HG02970 (cell line): ENCODE measurements around the gene WNK2.

Experiments
- ATAC-seq: cut with Tn5 transposase; IDR thresholded peaks from one replicate; pipeline ENCODE4 v1.9.1; 2021; ENCODE audit warnings: mild to moderate bottlenecking, moderate library complexity, moderate number of reproducible peaks; ENCODE audit not compliant: unreplicated experiment, low FRiP score

Gene WNK2

GRCh38 chr9:93232388-93232960 lies 48.5 kb downstream of the WNK2 start:
- no peak for ATAC-seq

GRCh38 chr9:93233033-93233432 lies 49.1 kb downstream of the WNK2 start:
- ATAC-seq = no peak

- no peak for ATAC-seq
Observed at GRCh38 chr9:93234600-93234999, 50.7 kb downstream of the WNK2 start.

DNA sequence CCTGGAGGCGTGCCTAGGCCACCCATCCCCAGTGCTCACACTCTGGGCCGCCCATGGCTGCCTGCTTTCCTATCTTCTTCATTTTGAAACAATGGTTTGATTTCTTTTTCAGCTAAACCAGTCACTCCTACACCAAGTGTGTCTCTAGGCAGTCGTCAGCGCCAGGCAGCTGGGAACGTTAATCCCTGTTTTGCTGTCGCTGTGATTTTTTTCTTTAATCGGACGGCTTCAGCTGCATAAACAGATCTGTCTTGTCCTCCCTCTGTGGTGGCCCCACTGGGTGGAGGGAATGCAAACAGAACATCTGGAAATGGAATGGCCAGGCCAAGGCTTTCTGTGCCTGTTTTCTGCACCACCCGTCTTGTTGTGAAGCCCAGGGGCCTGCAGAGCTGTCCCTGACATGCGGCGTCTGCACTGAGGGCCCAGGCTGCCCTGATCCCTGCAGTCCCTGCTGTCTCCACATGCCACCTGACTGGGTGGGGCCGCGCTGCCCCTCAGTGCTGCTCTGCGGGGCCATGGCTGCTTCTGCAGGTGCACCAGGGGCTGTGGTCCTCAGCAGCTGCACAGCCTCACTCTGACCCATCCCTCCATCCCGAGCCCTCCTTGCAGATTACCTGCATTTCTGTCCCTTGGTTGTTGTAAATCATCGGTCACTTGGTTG lies 51.5 kb downstream of the WNK2 start:
- ATAC-seq = no peak

DNA sequence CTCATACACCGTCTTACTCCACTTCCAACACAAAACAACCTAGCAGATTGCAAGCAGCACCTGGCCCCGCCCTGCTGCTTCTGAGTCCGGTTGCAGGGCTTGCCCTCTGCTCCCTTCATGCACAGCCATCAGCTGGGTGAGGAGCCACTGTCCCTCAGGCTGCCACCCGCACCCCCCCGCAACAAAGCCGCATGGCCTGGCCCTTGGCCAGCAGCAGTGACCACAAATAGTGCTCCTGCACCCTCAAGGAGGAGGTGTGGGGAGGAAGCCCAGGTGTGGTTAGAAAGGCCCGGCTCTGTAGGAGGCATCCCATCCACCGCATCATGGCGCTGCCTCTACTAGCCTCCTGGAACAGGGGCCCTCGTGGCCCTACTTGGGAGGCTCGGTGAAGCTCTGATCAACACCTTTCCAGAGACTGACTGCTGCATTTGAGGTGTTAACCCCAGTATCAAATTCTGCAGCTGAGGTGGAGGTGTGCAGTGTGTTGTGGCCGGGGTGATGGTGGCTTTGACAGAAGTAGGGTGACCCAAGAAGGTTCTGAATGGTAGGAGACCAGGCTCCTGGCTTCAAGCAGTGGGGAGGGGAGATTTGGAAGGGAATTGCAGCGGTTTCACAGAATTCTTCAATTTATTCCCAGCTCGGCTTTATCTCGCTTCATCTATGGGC lies 52.7 kb downstream of the WNK2 start:
- no peak for ATAC-seq

DNA sequence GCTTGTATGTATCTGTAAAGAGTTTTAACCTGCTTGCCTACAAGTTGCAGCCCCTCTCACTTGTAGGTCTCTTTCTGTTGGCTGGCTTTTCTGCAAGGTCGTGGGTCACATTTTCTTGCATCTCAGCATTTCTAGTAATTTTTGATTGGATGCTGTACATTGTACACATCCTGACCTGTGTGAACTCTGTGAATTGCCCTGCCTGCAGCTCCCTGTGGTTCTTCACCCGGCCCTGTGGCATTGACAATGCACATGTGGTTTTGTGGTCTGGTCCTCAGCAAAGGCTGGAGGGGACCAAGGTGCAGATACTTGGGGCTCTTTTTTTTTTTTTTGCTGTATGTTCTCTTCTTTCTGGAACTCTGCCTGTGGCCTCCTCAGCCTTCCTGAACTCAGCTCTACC lies 53.6 kb downstream of the WNK2 start:
- no peak for ATAC-seq

- no peak for ATAC-seq
Observed at GRCh38 chr9:93238953-93239925, 55.3 kb downstream of the WNK2 start.

- ATAC-seq = no peak
Observed at GRCh38 chr9:93240891-93241334, 57.0 kb downstream of the WNK2 start.

DNA sequence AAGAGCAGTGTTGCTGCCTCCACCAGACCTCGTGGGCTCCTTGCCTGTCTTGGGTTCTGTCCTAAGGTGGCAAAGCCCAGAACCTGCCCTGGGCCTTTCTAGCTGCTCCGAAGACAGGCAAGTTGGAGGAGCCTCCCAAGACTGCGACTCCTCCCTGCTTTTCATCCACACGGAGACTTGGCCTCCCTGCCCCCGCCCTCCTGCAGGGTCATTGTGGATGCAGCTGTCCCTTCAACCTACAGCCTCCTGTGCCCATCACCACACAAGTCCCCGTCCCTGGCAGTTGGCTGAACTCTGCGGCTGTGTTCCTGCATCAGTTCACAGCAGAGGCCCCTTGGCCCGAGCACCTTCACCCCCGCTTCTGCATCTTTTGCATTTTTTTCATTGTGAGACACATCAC lies 59.2 kb downstream of the WNK2 start:
- ATAC-seq = no peak

DNA sequence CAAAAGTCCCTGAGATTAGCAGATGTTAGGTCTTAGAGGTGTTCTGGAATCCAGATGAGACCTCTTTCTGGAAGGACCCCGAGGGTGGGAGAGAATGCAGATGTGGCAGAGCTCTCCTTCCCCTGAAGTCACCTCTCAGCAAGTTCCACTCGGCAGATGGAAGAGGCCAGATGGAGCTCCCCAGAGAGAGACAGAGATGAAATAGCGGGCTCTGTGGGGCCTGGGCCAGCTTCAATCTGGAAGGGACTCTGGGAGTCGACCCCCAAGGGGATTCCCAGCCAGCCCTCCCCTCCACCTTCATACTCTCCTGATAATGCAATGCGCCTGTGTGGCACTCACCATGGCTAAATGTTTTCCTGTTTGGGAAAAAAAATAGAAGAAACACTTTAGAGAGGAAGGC lies 60.2 kb downstream of the WNK2 start:
- ATAC-seq = no peak

DNA sequence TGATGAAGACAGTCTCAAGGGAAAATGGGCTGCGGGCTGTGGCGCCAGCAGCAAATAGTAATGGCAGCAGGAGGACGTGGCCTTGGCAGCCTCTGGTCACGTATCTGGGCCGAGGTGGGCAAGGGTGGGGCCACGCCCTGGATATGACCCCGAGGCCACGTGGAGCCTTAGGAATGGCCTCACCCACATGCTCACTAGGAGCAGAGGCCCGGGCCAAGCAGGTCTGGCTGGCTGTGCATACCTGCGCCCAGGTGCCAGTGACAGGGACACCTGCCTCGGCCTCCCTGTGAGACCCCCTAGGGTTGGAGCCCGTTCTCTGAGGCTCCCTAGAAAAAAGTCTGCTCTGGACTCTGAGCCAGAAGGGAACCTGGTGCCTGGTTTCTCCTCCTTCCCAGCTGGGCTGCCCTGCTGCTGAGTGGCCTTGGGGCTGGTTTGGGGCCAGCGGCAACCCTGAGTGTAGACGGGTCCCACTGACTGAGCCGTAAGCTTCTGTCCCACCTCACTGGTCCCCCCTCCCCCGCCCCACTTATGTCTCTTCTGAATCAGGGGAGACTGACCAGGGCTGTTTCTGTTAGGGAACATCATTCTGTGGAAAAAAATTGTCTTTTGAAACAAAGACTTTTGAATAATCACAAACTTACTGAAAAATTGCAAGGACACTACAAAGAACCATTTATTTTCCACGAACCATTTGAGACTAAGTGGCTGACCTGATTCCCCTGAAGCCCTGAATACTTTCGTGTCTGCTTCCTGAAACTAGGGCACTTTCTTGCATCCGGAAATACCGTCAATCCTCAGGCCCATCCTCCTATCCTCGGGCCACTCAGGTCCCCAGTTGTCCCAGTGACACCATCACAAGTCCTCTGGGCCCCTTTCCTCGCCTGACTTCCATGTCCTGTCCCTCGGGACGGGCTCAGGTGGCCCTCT lies 60.8 kb downstream of the WNK2 start:
- ATAC-seq = no peak

DNA sequence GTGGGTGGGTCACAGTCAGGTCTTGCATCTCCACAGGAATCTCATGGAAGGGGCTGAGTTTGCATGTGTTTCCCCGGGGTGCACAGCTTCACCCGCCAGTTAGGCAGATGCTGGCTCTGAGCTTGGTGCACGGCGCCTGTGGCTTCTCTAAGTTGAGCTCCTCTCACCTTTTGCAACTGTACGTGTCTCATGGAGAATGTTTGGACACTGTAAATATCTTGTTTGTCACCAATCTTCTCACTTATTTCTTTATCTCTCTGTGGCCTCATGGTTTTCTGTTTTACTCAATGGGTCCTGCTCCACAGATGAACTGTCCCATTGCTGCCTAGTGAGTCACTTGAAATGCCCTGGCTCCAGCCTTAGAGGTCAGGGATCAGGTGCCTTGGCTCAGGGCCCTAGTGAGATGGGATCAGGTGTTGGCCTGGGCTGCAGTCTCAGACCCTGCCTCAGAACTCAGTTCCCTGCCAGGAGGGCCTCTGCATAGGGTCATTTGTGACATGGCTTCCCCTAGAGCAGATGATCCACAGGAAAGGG lies 61.6 kb downstream of the WNK2 start:
- ATAC-seq = no peak

- no peak for ATAC-seq
Observed at GRCh38 chr9:93246111-93246510, 62.2 kb downstream of the WNK2 start.

GRCh38 chr9:93246526-93246925 lies 62.6 kb downstream of the WNK2 start:
- no peak for ATAC-seq

- ATAC-seq = no peak
Observed at GRCh38 chr9:93247099-93247865, 63.3 kb downstream of the WNK2 start.

DNA sequence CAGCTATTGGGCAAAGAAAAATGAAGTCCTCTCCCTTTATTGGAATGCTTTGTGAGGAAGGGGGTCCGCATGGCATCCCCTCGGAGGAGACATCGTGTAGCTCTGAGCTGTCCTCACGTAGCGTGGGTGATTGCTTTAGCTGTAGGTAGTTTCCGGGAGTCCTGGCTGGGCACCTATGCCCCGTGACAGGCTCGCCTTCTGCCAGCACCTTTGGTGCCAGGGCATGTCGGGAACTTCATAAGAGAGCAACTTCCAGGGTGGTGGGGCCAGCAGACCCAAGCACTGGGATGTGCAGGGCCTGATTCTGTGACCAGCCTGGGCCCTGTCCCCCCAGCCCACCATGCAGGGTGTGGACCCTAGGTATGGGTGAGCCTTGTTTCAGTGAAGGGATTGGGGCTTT lies 64.0 kb downstream of the WNK2 start:
- no peak for ATAC-seq

DNA sequence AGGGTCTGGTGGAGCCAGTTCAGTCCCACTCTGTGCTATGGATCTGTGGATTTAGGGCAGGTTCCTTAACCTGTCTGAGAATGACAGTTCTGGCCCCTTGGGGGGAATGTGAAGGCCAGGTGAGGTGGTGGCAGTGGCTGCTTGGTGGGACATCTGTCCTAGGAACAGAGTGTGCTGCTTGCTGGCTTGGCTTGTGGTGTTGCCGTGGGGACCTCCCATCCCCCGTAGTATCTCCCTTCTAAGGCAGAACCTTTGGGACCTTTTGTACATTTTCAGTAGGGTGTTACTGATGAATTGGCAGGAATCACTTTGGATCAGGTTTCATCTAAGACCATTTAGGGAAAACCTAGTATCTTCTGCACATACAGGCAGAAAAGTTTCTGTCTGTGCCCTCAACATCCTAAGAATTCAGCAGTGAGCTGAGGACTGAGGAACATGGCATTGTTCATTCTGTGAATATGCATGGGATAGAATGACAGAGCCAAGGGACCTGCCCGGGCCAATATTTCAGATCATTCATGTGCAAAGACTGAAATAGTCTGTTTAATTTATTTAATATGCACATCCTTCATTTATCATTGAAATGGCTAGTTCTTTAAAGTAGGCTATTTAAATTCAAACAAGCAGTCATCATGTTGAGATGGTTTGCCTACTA lies 64.6 kb downstream of the WNK2 start:
- no peak for ATAC-seq

DNA sequence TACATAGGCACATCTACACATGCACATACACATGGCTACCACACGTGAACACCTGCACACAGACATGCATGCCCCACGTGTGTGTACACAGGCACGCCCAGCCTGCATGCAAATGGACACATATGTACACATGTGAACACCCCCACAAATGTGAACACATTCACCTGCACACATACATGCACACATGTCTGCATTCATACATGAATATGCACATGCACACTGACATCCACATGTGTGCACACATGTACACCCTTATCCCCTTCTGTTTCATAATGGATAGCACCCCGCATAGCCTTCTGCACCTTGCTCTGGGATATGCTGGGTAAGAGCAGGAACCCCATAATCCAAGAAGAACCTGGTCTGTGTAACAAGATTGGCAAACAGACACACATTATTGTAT lies 66.2 kb downstream of the WNK2 start:
- no peak for ATAC-seq
